ENCODE measurements around the gene SMTN.

SMTN gene

DNA sequence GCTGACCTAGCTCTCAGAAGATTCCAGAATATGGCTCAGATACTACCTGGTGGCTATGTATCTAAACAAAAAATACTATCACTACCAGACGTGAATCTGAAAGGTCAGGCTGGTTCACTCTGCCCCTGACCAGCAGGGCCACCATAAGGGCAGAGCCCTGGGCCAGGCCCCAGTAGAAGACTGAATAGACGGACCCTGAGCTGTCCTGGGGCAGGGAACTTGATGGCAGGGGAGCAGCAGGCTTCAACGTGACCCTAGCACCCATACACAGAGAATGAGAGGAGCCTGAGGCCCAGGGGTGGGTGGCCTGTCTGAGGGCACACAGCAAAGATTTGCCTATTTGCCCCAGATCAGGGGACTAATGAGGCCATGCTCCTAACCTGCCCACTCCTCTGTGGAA, 72.2 kb downstream of the SMTN start:
- no peak for DNase-seq (ENCODE audit: low read depth, low spot score)

Data from iPS DF 19.7 (cell line).